ENCODE data around the gene GALNT7. TPM values are rescaled to one million over a fixed set of nuclear protein-coding genes. Genes with fewer than 3 reads are reported as not detected.
A peak's percentile ranks its signal among the peaks of the same experiment; 100 is the strongest.
"Not testable (repeated sequence)": the region's sequence is repeated elsewhere in the genome, so short reads cannot be mapped to it uniquely, and the experiment has no call there.

Gene GALNT7
- polyA plus RNA-seq, 1 donor: 47.0 TPM

- Histone ChIP-seq H3K9me3 (ENCODE audit: control insufficient read depth, low read depth, low read length) (no peaks in the 10 kb centered on the region), H3K4me1 (ENCODE audit: control insufficient read depth, insufficient read depth, low read length) (no peaks in the 10 kb centered on the region), H3K27me3 (ENCODE audit: control insufficient read depth, insufficient read depth, low read length) (no peaks in the 10 kb centered on the region), H3K36me3 (ENCODE audit: control insufficient read depth, insufficient read depth, low read length) (no peaks in the 10 kb centered on the region), H3K4me3 (ENCODE audit: low read length) (no peak overlapping the region), H3K27ac (ENCODE audit: low read length) (peak overlapping the region; percentile 59)
- WGBS (ENCODE audit: insufficient coverage, low lambda C conversion rate): 20% methylated on average over 1 of the region's 1 CpG
- DNase-seq: peak; percentile 56 to 66
These were observed 43.2 kb downstream of the GALNT7 start for GRCh38 chr4:173211838-173212237.

GRCh38 chr4:173212379-173212778 lies 43.8 kb downstream of the GALNT7 start:
- Histone ChIP-seq H3K27ac (ENCODE audit: low read length) (peak overlapping the region; percentile 31), H3K4me3 (ENCODE audit: low read length) (no peak overlapping the region), H3K27me3 (ENCODE audit: control insufficient read depth, insufficient read depth, low read length) (no peaks in the 10 kb centered on the region), H3K4me1 (ENCODE audit: control insufficient read depth, insufficient read depth, low read length) (no peaks in the 10 kb centered on the region), H3K36me3 (ENCODE audit: control insufficient read depth, insufficient read depth, low read length) (no peaks in the 10 kb centered on the region), H3K9me3 (ENCODE audit: control insufficient read depth, low read depth, low read length) (no peaks in the 10 kb centered on the region)
- DNase-seq: no peak
- no CpG with 5 or more reads among the region's 1 CpG for WGBS (ENCODE audit: insufficient coverage, low lambda C conversion rate)

- Histone ChIP-seq H3K9me3 (ENCODE audit: control insufficient read depth, low read depth, low read length) (no peaks in the 10 kb centered on the region), H3K27ac (ENCODE audit: low read length) (no peak overlapping the region), H3K36me3 (ENCODE audit: control insufficient read depth, insufficient read depth, low read length) (no peaks in the 10 kb centered on the region), H3K4me3 (ENCODE audit: low read length) (no peak overlapping the region), H3K27me3 (ENCODE audit: control insufficient read depth, insufficient read depth, low read length) (no peaks in the 10 kb centered on the region), H3K4me1 (ENCODE audit: control insufficient read depth, insufficient read depth, low read length) (no peaks in the 10 kb centered on the region)
- no peak for DNase-seq
- WGBS (ENCODE audit: insufficient coverage, low lambda C conversion rate): 88% methylated on average over 2 of the region's 2 CpGs
These were observed 44.7 kb downstream of the GALNT7 start for GRCh38 chr4:173213296-173213695.

GRCh38 chr4:173214231-173214630 lies 45.6 kb downstream of the GALNT7 start:
- Histone ChIP-seq H3K36me3 (ENCODE audit: control insufficient read depth, insufficient read depth, low read length) (no peaks in the 10 kb centered on the region), H3K9me3 (ENCODE audit: control insufficient read depth, low read depth, low read length) (no peaks in the 10 kb centered on the region), H3K27ac (ENCODE audit: low read length) (no peak overlapping the region), H3K4me3 (ENCODE audit: low read length) (no peak overlapping the region), H3K27me3 (ENCODE audit: control insufficient read depth, insufficient read depth, low read length) (no peaks in the 10 kb centered on the region), H3K4me1 (ENCODE audit: control insufficient read depth, insufficient read depth, low read length) (no peaks in the 10 kb centered on the region)
- DNase-seq: no peak
- no CpG with 5 or more reads among the region's 1 CpG for WGBS (ENCODE audit: insufficient coverage, low lambda C conversion rate)

DNA sequence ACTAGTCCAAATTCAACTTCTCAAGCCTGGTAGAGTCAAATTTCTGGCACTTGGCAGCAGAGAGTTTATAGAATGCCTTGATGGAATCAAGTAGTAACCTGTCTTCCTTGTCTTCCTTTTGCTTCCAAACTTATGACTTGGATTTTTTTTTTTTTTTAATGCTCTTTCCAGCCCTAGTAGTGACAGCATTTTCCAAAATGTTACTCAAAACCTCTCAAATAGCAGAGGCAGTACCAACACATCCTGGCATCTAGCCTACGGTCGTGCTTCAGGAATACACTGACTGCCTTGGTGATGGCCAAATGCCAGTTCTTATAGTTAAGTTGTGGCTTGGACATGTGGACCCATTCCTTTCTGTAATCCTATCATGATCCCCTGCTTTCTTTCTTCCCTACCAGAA lies 46.0 kb downstream of the GALNT7 start:
- Histone ChIP-seq H3K9me3 (ENCODE audit: control insufficient read depth, low read depth, low read length) (no peaks in the 10 kb centered on the region), H3K36me3 (ENCODE audit: control insufficient read depth, insufficient read depth, low read length) (no peaks in the 10 kb centered on the region), H3K27ac (ENCODE audit: low read length) (no peak overlapping the region), H3K27me3 (ENCODE audit: control insufficient read depth, insufficient read depth, low read length) (no peaks in the 10 kb centered on the region), H3K4me3 (ENCODE audit: low read length) (no peak overlapping the region), H3K4me1 (ENCODE audit: control insufficient read depth, insufficient read depth, low read length) (no peaks in the 10 kb centered on the region)
- WGBS (ENCODE audit: insufficient coverage, low lambda C conversion rate): no CpG with 5 or more reads among the region's 2 CpGs
- no peak for DNase-seq

DNA sequence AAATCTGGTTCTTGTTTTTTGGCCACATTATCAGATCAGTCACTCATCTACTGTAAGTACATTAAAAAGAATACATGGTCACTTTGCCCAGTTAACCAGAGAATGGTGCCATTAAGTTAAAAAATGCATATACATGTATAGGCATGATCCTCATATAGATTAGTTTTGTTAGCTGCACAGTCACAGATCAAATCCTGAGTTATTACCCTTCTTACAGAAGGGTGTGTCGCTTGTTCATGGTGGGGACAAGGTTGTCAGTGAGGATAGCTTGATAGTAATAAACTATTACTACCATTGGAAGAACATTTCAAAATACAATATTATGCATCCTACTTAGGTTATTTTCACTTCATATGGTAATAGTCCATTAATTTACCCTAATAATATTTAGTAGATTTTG lies 48.5 kb downstream of the GALNT7 start:
- no CpG with 5 or more reads among the region's 1 CpG for WGBS (ENCODE audit: insufficient coverage, low lambda C conversion rate)
- no peaks in the 10 kb centered on the region for H3K4me1 ChIP-seq (ENCODE audit: control insufficient read depth, insufficient read depth, low read length)
- no peaks in the 10 kb centered on the region for H3K27me3 ChIP-seq (ENCODE audit: control insufficient read depth, insufficient read depth, low read length)

GRCh38 chr4:173217727-173218126 lies 49.1 kb downstream of the GALNT7 start:
- no peaks in the 10 kb centered on the region for H3K36me3 ChIP-seq (ENCODE audit: control insufficient read depth, insufficient read depth, low read length)
- H3K9me3 ChIP-seq (ENCODE audit: control insufficient read depth, low read depth, low read length): no peaks in the 10 kb centered on the region
- DNase-seq: no peak
- no peaks in the 10 kb centered on the region for H3K27me3 ChIP-seq (ENCODE audit: control insufficient read depth, insufficient read depth, low read length)
- no peaks in the 10 kb centered on the region for H3K4me1 ChIP-seq (ENCODE audit: control insufficient read depth, insufficient read depth, low read length)
- no peak overlapping the region for H3K27ac ChIP-seq (ENCODE audit: low read length)
- 100% methylated on average over 1 of the region's 2 CpGs for WGBS (ENCODE audit: insufficient coverage, low lambda C conversion rate)
- H3K4me3 ChIP-seq (ENCODE audit: low read length): no peak overlapping the region

More for the DNA sequence above, 48.5 kb downstream of the GALNT7 start:
- no peak overlapping the region for H3K27ac ChIP-seq (ENCODE audit: low read length)
- no peaks in the 10 kb centered on the region for H3K9me3 ChIP-seq (ENCODE audit: control insufficient read depth, low read depth, low read length)
- no peaks in the 10 kb centered on the region for H3K36me3 ChIP-seq (ENCODE audit: control insufficient read depth, insufficient read depth, low read length)
- H3K4me3 ChIP-seq (ENCODE audit: low read length): no peak overlapping the region
- no peak for DNase-seq

DNA sequence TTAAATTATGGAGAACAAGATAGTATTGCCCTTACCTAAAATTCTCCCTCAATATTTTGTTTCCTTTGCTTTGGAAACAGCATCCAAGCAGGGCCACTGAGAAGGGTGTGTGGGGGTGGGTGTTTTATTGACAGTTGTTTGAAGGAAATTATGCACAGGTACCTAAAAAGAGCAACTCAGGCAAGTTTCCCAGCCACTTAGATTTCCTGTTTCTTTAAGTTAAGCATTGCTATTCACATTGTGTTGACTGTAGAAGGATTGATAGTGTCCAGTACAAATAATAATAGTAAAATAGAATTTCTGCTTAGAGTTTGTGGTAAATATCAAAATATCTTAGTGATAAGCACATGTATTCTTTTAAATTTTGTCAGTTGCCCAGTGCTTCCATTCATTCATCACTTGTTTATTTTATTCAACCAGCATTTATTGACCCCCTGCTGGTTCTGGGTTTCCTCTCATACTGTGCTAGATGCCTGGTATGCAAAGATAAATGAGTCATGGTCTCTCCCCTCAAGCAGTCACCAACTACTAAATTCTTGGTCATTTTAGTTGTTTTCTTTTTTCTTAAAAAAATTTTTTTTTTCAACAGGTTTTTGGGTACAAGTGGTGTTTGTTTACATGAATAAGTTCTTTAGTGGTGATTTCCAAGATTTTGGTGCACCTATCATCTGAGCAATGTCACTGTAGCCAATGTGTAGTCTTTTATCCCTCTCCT lies 50.0 kb downstream of the GALNT7 start:
- no peaks in the 10 kb centered on the region for H3K36me3 ChIP-seq (ENCODE audit: control insufficient read depth, insufficient read depth, low read length)
- no peak overlapping the region for H3K4me3 ChIP-seq (ENCODE audit: low read length)
- no peaks in the 10 kb centered on the region for H3K27me3 ChIP-seq (ENCODE audit: control insufficient read depth, insufficient read depth, low read length)
- no peak for DNase-seq
- no peak overlapping the region for H3K27ac ChIP-seq (ENCODE audit: low read length)
- H3K4me1 ChIP-seq (ENCODE audit: control insufficient read depth, insufficient read depth, low read length): no peaks in the 10 kb centered on the region
- H3K9me3 ChIP-seq (ENCODE audit: control insufficient read depth, low read depth, low read length): no peaks in the 10 kb centered on the region

DNA sequence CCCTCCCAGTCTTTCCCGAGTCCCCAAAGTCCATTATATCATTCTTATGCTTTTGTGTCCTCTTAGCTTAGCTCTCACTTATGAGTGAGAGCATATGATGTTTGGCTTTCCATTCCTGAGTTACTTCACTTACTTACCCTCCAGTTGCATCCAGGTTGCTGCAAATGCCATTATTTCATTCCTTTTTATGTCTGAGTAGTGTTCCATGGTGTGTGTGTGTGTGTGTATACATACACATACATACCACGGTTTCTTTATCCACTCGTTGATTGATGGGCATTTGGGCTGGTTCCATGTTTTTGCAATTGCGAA lies 50.5 kb downstream of the GALNT7 start:
- H3K4me1 ChIP-seq (ENCODE audit: control insufficient read depth, insufficient read depth, low read length); DNase-seq; H3K27ac ChIP-seq (ENCODE audit: low read length); H3K9me3 ChIP-seq (ENCODE audit: control insufficient read depth, low read depth, low read length); H3K4me3 ChIP-seq (ENCODE audit: low read length); H3K36me3 ChIP-seq (ENCODE audit: control insufficient read depth, insufficient read depth, low read length); H3K27me3 ChIP-seq (ENCODE audit: control insufficient read depth, insufficient read depth, low read length): not testable (repeated sequence)
- WGBS (ENCODE audit: insufficient coverage, low lambda C conversion rate): 100% methylated on average over 1 of the region's 4 CpGs

GRCh38 chr4:173223743-173224142 lies 55.1 kb downstream of the GALNT7 start:
- Histone ChIP-seq H3K9me3 (ENCODE audit: control insufficient read depth, low read depth, low read length) (no peaks in the 10 kb centered on the region), H3K27ac (ENCODE audit: low read length) (no peak overlapping the region), H3K36me3 (ENCODE audit: control insufficient read depth, insufficient read depth, low read length) (peaks cover 2% of the 10 kb centered on the region), H3K27me3 (ENCODE audit: control insufficient read depth, insufficient read depth, low read length) (no peaks in the 10 kb centered on the region), H3K4me1 (ENCODE audit: control insufficient read depth, insufficient read depth, low read length) (no peaks in the 10 kb centered on the region), H3K4me3 (ENCODE audit: low read length) (no peak overlapping the region)
- DNase-seq: no peak
- WGBS (ENCODE audit: insufficient coverage, low lambda C conversion rate): 100% methylated on average over 2 of the region's 3 CpGs

GRCh38 chr4:173226401-173226888 lies 57.8 kb downstream of the GALNT7 start:
- peaks cover 2% of the 10 kb centered on the region for H3K36me3 ChIP-seq (ENCODE audit: control insufficient read depth, insufficient read depth, low read length)
- no peaks in the 10 kb centered on the region for H3K27me3 ChIP-seq (ENCODE audit: control insufficient read depth, insufficient read depth, low read length)
- H3K4me1 ChIP-seq (ENCODE audit: control insufficient read depth, insufficient read depth, low read length): no peaks in the 10 kb centered on the region
- H3K9me3 ChIP-seq (ENCODE audit: control insufficient read depth, low read depth, low read length): no peaks in the 10 kb centered on the region
- no peak overlapping the region for H3K4me3 ChIP-seq (ENCODE audit: low read length)
- H3K27ac ChIP-seq (ENCODE audit: low read length): no peak overlapping the region
- 100% methylated on average over 1 of the region's 4 CpGs for WGBS (ENCODE audit: insufficient coverage, low lambda C conversion rate)
- no peak for DNase-seq

Data from large intestine (tissue), 3 donors.